HepG2 (cell line): Measurements from ENCODE around the gene SLC1A2.

Source experiments
- EHMT2 ChIP-seq: fragments of 200-600 bp; sonication (generic); IDR thresholded peaks from 2 replicates; pipeline ENCODE4 v1.7.0; 2017; ENCODE audit warnings: antibody characterized with exemption, low read depth, low read length, borderline replicate concordance
- FOXM1 ChIP-seq: sonication (generic); formaldehyde crosslinking; IDR thresholded peaks from 2 replicates; pipeline ENCODE4 v1.5.0; 2020; ENCODE audit warnings: missing genetic modification reagents
- HDAC2 ChIP-seq: sonication (generic); formaldehyde crosslinking; IDR thresholded peaks from 2 replicates; pipeline ENCODE4 v1.4.0; 2020; ENCODE audit warnings: missing genetic modification reagents
- MAZ ChIP-seq, 2 experiments: sonication (generic) in 1 of 2; formaldehyde crosslinking in 1 of 2; IDR thresholded peaks; 2 replicates each; pipeline versions ENCODE4 v1.5.0 to v1.6.1; 2012 to 2020; ENCODE audit warnings: low read depth in 2 of 2, mild to moderate bottlenecking in 2 of 2, borderline replicate concordance in 1 of 2, improper control_type of control experiment in 1 of 2, low read length in 1 of 2, missing genetic modification reagents in 1 of 2, moderate library complexity in 1 of 2
- POGZ ChIP-seq: sonication (generic); formaldehyde crosslinking; IDR thresholded peaks from 2 replicates; pipeline ENCODE4 v1.4.0; 2020; ENCODE audit warnings: mild to moderate bottlenecking, missing genetic modification reagents
- ZFP41 ChIP-seq: sonication (generic); formaldehyde crosslinking; IDR thresholded peaks from 2 replicates; pipeline ENCODE4 v1.4.0; 2020; ENCODE audit warnings: mild to moderate bottlenecking, missing genetic modification reagents, borderline replicate concordance
- ZNF431 ChIP-seq: sonication (generic); formaldehyde crosslinking; IDR thresholded peaks from 2 replicates; pipeline ENCODE4 v1.9.0; 2022; ENCODE audit warnings: missing genetic modification reagents, low read depth, mild to moderate bottlenecking, borderline replicate concordance
- TF ChIP-seq, protein P1 (sequence below): sonication (generic); formaldehyde crosslinking; IDR thresholded peaks from 2 replicates; pipeline ENCODE4 v1.8.0; 2022; ENCODE audit warnings: mild to moderate bottlenecking, missing genetic modification reagents, borderline replicate concordance

DNA sequence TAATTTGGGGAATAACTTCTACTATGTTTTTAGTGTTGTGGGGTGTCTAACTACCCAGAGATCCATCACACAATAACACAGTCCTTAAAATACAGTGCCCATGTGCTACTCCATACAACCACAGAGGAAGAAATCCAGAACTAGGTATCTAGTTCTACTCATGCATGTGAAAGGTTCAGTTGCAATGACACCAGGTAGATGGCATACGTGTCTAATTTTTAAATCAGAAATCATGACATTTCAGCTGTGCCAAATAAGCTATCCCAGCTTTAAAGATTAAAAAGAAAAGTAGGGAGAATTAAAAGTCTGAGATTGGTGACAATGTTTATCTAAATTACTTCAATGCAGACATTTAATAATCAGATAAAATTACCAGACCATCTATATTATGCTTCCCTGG lies 158.2 kb downstream of the SLC1A2 start:
- TF ChIP-seq HDAC2 (CRISPR knock-in tag) (no peak), POGZ (CRISPR knock-in tag) (no peak), EHMT2 (no peak), FOXM1 (CRISPR knock-in tag) (no peak), MAZ (IDR thresholded peaks at IDR 0.05; ENCODE audit: borderline replicate concordance, low read depth, low read length) (no peak), MAZ (CRISPR knock-in tag; IDR thresholded peaks at IDR 0.05; ENCODE audit: low read depth) (no peak), ZFP41 (no peak), ZNF431 (CRISPR knock-in tag) (no peak)
- TF ChIP-seq, protein P1, sequence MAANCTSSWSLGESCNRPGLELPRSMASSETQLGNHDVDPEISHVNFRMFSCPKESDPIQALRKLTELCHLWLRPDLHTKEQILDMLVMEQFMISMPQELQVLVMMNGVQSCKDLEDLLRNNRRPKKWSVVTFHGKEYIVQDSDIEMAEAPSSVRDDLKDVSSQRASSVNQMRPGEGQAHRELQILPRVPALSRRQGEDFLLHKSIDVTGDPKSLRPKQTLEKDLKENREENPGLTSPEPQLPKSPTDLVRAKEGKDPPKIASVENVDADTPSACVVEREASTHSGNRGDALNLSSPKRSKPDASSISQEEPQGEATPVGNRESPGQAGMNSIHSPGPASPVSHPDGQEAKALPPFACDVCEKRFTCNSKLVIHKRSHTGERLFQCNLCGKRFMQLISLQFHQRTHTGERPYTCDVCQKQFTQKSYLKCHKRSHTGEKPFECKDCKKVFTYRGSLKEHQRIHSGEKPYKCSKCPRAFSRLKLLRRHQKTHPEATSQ (CRISPR knock-in tag) = no peak
